ENCODE results near the gene NFKB2.

Gene NFKB2

GRCh38 chr10:102416283-102416682 lies 20.8 kb downstream of the NFKB2 start:
- TF ChIP-seq CTBP1 (IDR thresholded peaks at IDR 0.05; ENCODE audit: borderline replicate concordance): no peak
- TF ChIP-seq ELF4 (IDR thresholded peaks at IDR 0.05): no peak
- TF ChIP-seq SP1 (IDR thresholded peaks at IDR 0.05): no peak
- TF ChIP-seq NFRKB (IDR thresholded peaks at IDR 0.05): no peak
- TF ChIP-seq FOXK2 (IDR thresholded peaks at IDR 0.05): no peak
- TF ChIP-seq ZNF384 (IDR thresholded peaks at IDR 0.05): no peak
- no peak for TF ChIP-seq FOXM1 (IDR thresholded peaks at IDR 0.05; ENCODE audit: borderline replicate concordance)
- TF ChIP-seq PKNOX1 (IDR thresholded peaks at IDR 0.05): no peak
- no peak for TF ChIP-seq L3MBTL2 (conservative IDR thresholded peaks at IDR 0.05)
- no peak for TF ChIP-seq SUZ12 (IDR thresholded peaks at IDR 0.05)
- ChIA-PET POLR2A (no interaction called here), CTCF (interaction anchor here (0.8 kb wide), 1 partner anchor 12 kb away, joined by 3 read pairs; no protein-coding TSS in a partner anchor)
- no peak for DNase-seq (ENCODE audit: extremely low spot score)

- CTCF ChIA-PET: no interaction called here
- no peak for TF ChIP-seq CTBP1 (IDR thresholded peaks at IDR 0.05; ENCODE audit: borderline replicate concordance)
- no peak for TF ChIP-seq HDGF (IDR thresholded peaks at IDR 0.05; ENCODE audit: borderline replicate concordance)
- no peak for TF ChIP-seq FOXM1 (IDR thresholded peaks at IDR 0.05; ENCODE audit: borderline replicate concordance)
- TF ChIP-seq BHLHE40 (IDR thresholded peaks at IDR 0.05; ENCODE audit: borderline replicate concordance): no peak
- no peak for TF ChIP-seq L3MBTL2 (conservative IDR thresholded peaks at IDR 0.05)
- TF ChIP-seq PKNOX1 (IDR thresholded peaks at IDR 0.05): no peak
- TF ChIP-seq LEF1 (IDR thresholded peaks at IDR 0.05; ENCODE audit: borderline replicate concordance): no peak
- TF ChIP-seq ELF4 (IDR thresholded peaks at IDR 0.05): no peak
- no peak for TF ChIP-seq TARDBP (IDR thresholded peaks at IDR 0.05)
- no peak for TF ChIP-seq SUZ12 (IDR thresholded peaks at IDR 0.05)
- no peak for TF ChIP-seq FOXA1 (IDR thresholded peaks at IDR 0.05)
- TF ChIP-seq SP1 (IDR thresholded peaks at IDR 0.05): no peak
- TF ChIP-seq ZNF384 (IDR thresholded peaks at IDR 0.05): no peak
- POLR2A ChIA-PET: no interaction called here
- DNase-seq (ENCODE audit: extremely low spot score): no peak
Observed at GRCh38 chr10:102416695-102417094, 21.2 kb downstream of the NFKB2 start.

GRCh38 chr10:102418622-102419268 lies 23.2 kb downstream of the NFKB2 start, which contains the start of gene PSD:
Gene PSD (minus strand): TSS chr10:102418785. CDS start chr10:102417038, 1,747 bp downstream.
- ChIA-PET POLR2A (no interaction called here), CTCF (interaction anchor here (1.3 kb wide), 1 partner anchor 19 kb away, joined by 3 read pairs; no protein-coding TSS in a partner anchor)
- TF ChIP-seq LEF1 (IDR thresholded peaks at IDR 0.05; ENCODE audit: borderline replicate concordance) (no peak), FOXA1 (IDR thresholded peaks at IDR 0.05) (no peak), ZNF384 (IDR thresholded peaks at IDR 0.05) (no peak), SP1 (IDR thresholded peaks at IDR 0.05) (no peak), NFRKB (IDR thresholded peaks at IDR 0.05) (no peak), SUZ12 (IDR thresholded peaks at IDR 0.05) (no peak), PKNOX1 (IDR thresholded peaks at IDR 0.05) (no peak), ELF4 (IDR thresholded peaks at IDR 0.05) (no peak), L3MBTL2 (conservative IDR thresholded peaks at IDR 0.05) (no peak; the same call in 1 of the 2 replicates), HDGF (IDR thresholded peaks at IDR 0.05; ENCODE audit: borderline replicate concordance) (no peak), FOXM1 (IDR thresholded peaks at IDR 0.05; ENCODE audit: borderline replicate concordance) (no peak), CTBP1 (IDR thresholded peaks at IDR 0.05; ENCODE audit: borderline replicate concordance) (no peak), FOXK2 (IDR thresholded peaks at IDR 0.05) (no peak), TARDBP (IDR thresholded peaks at IDR 0.05) (no peak), ARNT (IDR thresholded peaks at IDR 0.05) (no peak), BHLHE40 (IDR thresholded peaks at IDR 0.05; ENCODE audit: borderline replicate concordance) (no peak)
- no peak for DNase-seq (ENCODE audit: extremely low spot score)

- POLR2A ChIA-PET: interaction anchor here (0.6 to 5.8 kb wide), 13 partner anchors 8 to 301 kb away, joined by 3 to 75 read pairs (median 4); partner anchors contain the start of genes ACTR1A, C10orf95, CUEDC2 and NFKB2
- CTCF ChIA-PET: interaction anchor here (1.0 to 4.0 kb wide), 5 partner anchors 13 to 188 kb away, joined by 4 to 14 read pairs (median 6); partner anchors contain the start of gene CUEDC2
- TF ChIP-seq NFRKB (IDR thresholded peaks at IDR 0.05) (no peak), L3MBTL2 (conservative IDR thresholded peaks at IDR 0.05) (no peak), FOXA1 (IDR thresholded peaks at IDR 0.05) (no peak), LEF1 (IDR thresholded peaks at IDR 0.05; ENCODE audit: borderline replicate concordance) (no peak), CTBP1 (IDR thresholded peaks at IDR 0.05; ENCODE audit: borderline replicate concordance) (no peak), PKNOX1 (IDR thresholded peaks at IDR 0.05) (no peak), HDGF (IDR thresholded peaks at IDR 0.05; ENCODE audit: borderline replicate concordance) (no peak), TARDBP (IDR thresholded peaks at IDR 0.05) (no peak), ZNF384 (IDR thresholded peaks at IDR 0.05) (no peak), SP1 (IDR thresholded peaks at IDR 0.05) (no peak), ELF4 (IDR thresholded peaks at IDR 0.05) (no peak), FOXK2 (IDR thresholded peaks at IDR 0.05) (no peak), BHLHE40 (IDR thresholded peaks at IDR 0.05; ENCODE audit: borderline replicate concordance) (no peak), SUZ12 (IDR thresholded peaks at IDR 0.05) (no peak), FOXM1 (IDR thresholded peaks at IDR 0.05; ENCODE audit: borderline replicate concordance) (no peak)
- peak; percentile 91 for DNase-seq (ENCODE audit: extremely low spot score)
Observed at GRCh38 chr10:102419269-102420180, 24.0 kb downstream of the NFKB2 start.

Data from HEK293T (cell line).